Pancreas (tissue), 10 donors: Measurements from ENCODE around the gene ZNF496. TPM values are rescaled to one million over a fixed set of nuclear protein-coding genes. Genes with fewer than 3 reads are reported as not detected.
"Not testable (repeated sequence)": the region's sequence is repeated elsewhere in the genome, so short reads cannot be mapped to it uniquely, and the experiment has no call there.

Source experiments
- ATAC-seq, 4 donors: fragments of 200-7000 bp; cut with Tn5 transposase; one replicate each; pipeline versions ENCODE4 v1.8.0 to v1.9.1; 2020; ENCODE audit warnings: mild to moderate bottlenecking in 4 of 4, moderate library complexity in 4 of 4
- DNase-seq, 6 donors: peaks; one replicate each; pipeline ENCODE4 v3.0.0-alpha.2; 2020
- FAIRE-seq: peaks from 2 replicates; lab custom pipeline; 2012; peaks lifted over from hg19 to GRCh38; lab: Jason Lieb, UNC
- H3K27ac ChIP-seq, 4 donors: fragments of 200-600 bp; sonication (generic); 1 replicate in 3 of 4; 2 replicates in 1 of 4; pipeline versions ENCODE4 v1.5.0 to v1.8.0; 2020
- H3K27me3 ChIP-seq, 4 donors: fragments of 200-600 bp; one replicate each; pipeline ENCODE4 v1.8.0; 2021
- H3K36me3 ChIP-seq, 3 donors: fragments of 200-600 bp; sonication (generic) in 1 of 3; one replicate each; pipeline versions ENCODE4 v1.5.0 to v1.8.0; 2020 to 2021
- H3K4me1 ChIP-seq, 3 donors: fragments of 200-600 bp; one replicate each; pipeline ENCODE4 v1.8.0; 2021
- H3K4me3 ChIP-seq, 4 donors: fragments of 200-600 bp; sonication (generic) in 2 of 4; one replicate each; pipeline versions ENCODE4 v1.5.0 to v1.8.0; 2020 to 2021
- H3K9me3 ChIP-seq, 4 donors: fragments of 200-600 bp; one replicate each; pipeline ENCODE4 v1.8.0; 2021
- CTCF ChIP-seq, 4 donors: fragments of 200-600 bp; sonication (generic) in 3 of 4; IDR thresholded peaks; one replicate each; pipeline versions ENCODE4 v1.5.0 to v1.8.0; 2021; ENCODE audit warnings: antibody characterized with exemption in 4 of 4
- WGBS, 2 donors: extraction: QIAGEN DNeasy Blood & Tissue Kit; methylation state at CpG; one replicate each; pipeline ENCODE4 v1.1.7; 2013; 5-methylcytosine and 5-hydroxymethylcytosine counted together
- intact Hi-C, 3 donors: fragments of 100-400 bp; cut with DNase I; formaldehyde crosslinking; loops; one replicate each; pipeline versions ENCODE4 v1.11.1 to v1.14.2; 2022
- polyA plus RNA-seq, 2 donors: library from polyadenylated mRNA; stranded (reverse); fragments of 200-250 nt; gene quantifications; one replicate each; pipeline ENCODE4 v1.2.3, GENCODE V29; 2013
- total RNA-seq, 6 donors: library from RNA; stranded (reverse); fragmentation: NEBNext Ultra II Directional in 4 of 6; extraction: Animal tissue kit (Norgen Biotek cat#: 25700) in 4 of 6; gene quantifications; one replicate each; pipeline versions ENCODE4 v1.2.1 to v1.2.4, GENCODE V29; 2021 to 2023
- donor health status: healthy with polysubstance abuse.
- donor health status: DM: no; HTN: no; CAD: no; lungs with moderate emphysema.
- donor health status: DM: no; HTN: no; CAD: no.
- donor health status: control.
- donor health status: control.
- donor health status: Bipolar disorder and iron deficiency.
- donor health status: DM: yes; HTN: yes; CAD: no.
- donor health status: DM: no; HTN: no; CAD: no.
- donor health status: DM: no; HTN: no; CAD: no.
- donor health status: DM: yes; HTN: yes; CAD: no.

Gene ZNF496
- total RNA-seq, result 10 to 100 TPM; 16.7 to 24.4 (median 19.2) TPM
- polyA plus RNA-seq, result 10 to 100 TPM; 11.4 to 18.7 TPM

GRCh38 chr1:247331525-247332214, at the start of gene ZNF496:
Gene ZNF496 (minus strand): TSS chr1:247331867. CDS start chr1:247329578, 2,289 bp downstream.
- intact Hi-C loops, result no loop called here
- Histone ChIP-seq H3K27ac (peak within 1 kb of the TSS; percentile 70 to 86 (median 76)), H3K4me1 (peaks cover 0 to 15% (median 0%) of the 10 kb centered on the region in 3 donors), H3K9me3 (no peaks in the 10 kb centered on the region), H3K27me3 (no peaks in the 10 kb centered on the region), H3K4me3 (peak within 1 kb of the TSS; percentile 72 to 97 (median 90)), H3K36me3 (no peaks in the 10 kb centered on the region)
- FAIRE-seq, result no peak
- no peak for TF ChIP-seq CTCF (IDR thresholded peaks at IDR 0.05)
- WGBS, 2 donors, result 0 to 1% methylated on average over 62 to 93 of the region's 93 CpGs
- DNase-seq, result peak; percentile 84 to 94 (median 87)
- ATAC-seq, result peak; percentile 76 to 85 (median 80)

GRCh38 chr1:247378334-247379073, 46.8 kb upstream of the ZNF496 start:
- Histone ChIP-seq H3K27me3 (peaks cover 0 to 8% (median 0%) of the 10 kb centered on the region in 4 donors), H3K27ac (no peak overlapping the region), H3K9me3 (no peaks in the 10 kb centered on the region), H3K4me1 (no peaks in the 10 kb centered on the region), H3K4me3 (no peak overlapping the region), H3K36me3 (no peaks in the 10 kb centered on the region)
- ATAC-seq (no peak), FAIRE-seq (no peak), DNase-seq (no peak)
- intact Hi-C loops, result no loop called here
- no peak for TF ChIP-seq CTCF (IDR thresholded peaks at IDR 0.05)
- WGBS, 2 donors, result 67 to 77% methylated on average over 20 of the region's 20 CpGs

GRCh38 chr1:247377656-247378055, 46.0 kb upstream of the ZNF496 start:
- H3K4me3 ChIP-seq, H3K27me3 ChIP-seq, H3K9me3 ChIP-seq, H3K4me1 ChIP-seq, H3K27ac ChIP-seq, H3K36me3 ChIP-seq, FAIRE-seq, ATAC-seq, DNase-seq, intact Hi-C loops: not testable (repeated sequence)
- 59% methylated on average over 7 of the region's 7 CpGs for WGBS, 2 donors

- no peak for FAIRE-seq
- DNase-seq, result no peak
- H3K9me3 ChIP-seq, result no peaks in the 10 kb centered on the region
- no peaks in the 10 kb centered on the region for H3K4me1 ChIP-seq
- WGBS, 2 donors, result 32 to 36% methylated on average over 7 of the region's 7 CpGs
- H3K4me3 ChIP-seq, result no peak overlapping the region
- TF ChIP-seq CTCF (IDR thresholded peaks at IDR 0.05), result no peak
- intact Hi-C loops, result no loop called here
- no peak overlapping the region for H3K27ac ChIP-seq
- no peak for ATAC-seq
- H3K27me3 ChIP-seq, result peaks cover 0 to 8% (median 0%) of the 10 kb centered on the region in 4 donors
- H3K36me3 ChIP-seq, result no peaks in the 10 kb centered on the region
These were observed 45.0 kb upstream of the ZNF496 start for GRCh38 chr1:247376659-247377058.

- 79 to 83% methylated on average over 14 of the region's 14 CpGs for WGBS, 2 donors
- Histone ChIP-seq H3K27ac (no peak overlapping the region), H3K36me3 (no peaks in the 10 kb centered on the region), H3K9me3 (no peaks in the 10 kb centered on the region), H3K4me3 (no peak overlapping the region), H3K27me3 (peaks cover 0 to 8% (median 0%) of the 10 kb centered on the region in 4 donors), H3K4me1 (no peaks in the 10 kb centered on the region)
- no peak for TF ChIP-seq CTCF (IDR thresholded peaks at IDR 0.05)
- no peak for FAIRE-seq
- intact Hi-C loops, result no loop called here
- DNase-seq, result no peak
- ATAC-seq, result no peak
These were observed 44.1 kb upstream of the ZNF496 start for GRCh38 chr1:247375747-247376146.

- H3K9me3 ChIP-seq, H3K4me3 ChIP-seq, H3K27me3 ChIP-seq, H3K27ac ChIP-seq, intact Hi-C loops, DNase-seq, H3K4me1 ChIP-seq, ATAC-seq, FAIRE-seq, H3K36me3 ChIP-seq: not testable (repeated sequence)
- 72 to 83% methylated on average over 8 of the region's 8 CpGs for WGBS, 2 donors
These were observed 43.1 kb upstream of the ZNF496 start for GRCh38 chr1:247374651-247375334.
